Measurements from ENCODE around the gene CRYBG1. TPM values are rescaled to one million over a fixed set of nuclear protein-coding genes. Genes with fewer than 3 reads are reported as not detected.

CRYBG1 gene
- total and polyA plus RNA-seq, 2 of the 13 experiments (the other 11 are each of a cell fraction or from before 2014, with no cell fraction given) = 10.1 to 21.9 TPM

GRCh38 chr6:106527117-106527516 is 166.6 kb downstream of the CRYBG1 start (continued):
- TF ChIP-seq ZNF513 (CRISPR knock-in tag; conservative IDR thresholded peaks at IDR 0.05) (no peak), MXI1 (IDR thresholded peaks at IDR 0.05; ENCODE audit: borderline replicate concordance, low read depth, low read length) (no peak), ZXDC (CRISPR knock-in tag; IDR thresholded peaks at IDR 0.05) (no peak)

GRCh38 chr6:106527979-106528378 is 167.5 kb downstream of the CRYBG1 start:
- H3K4me3 ChIP-seq (replicated peaks in 1 of 3; ENCODE audit: insufficient read depth in 1 of 3, low read depth in 2 of 3, low read length in 3 of 3) = no peak overlapping the region
- no peaks in the 10 kb centered on the region for H3K4me1 ChIP-seq (ENCODE audit: insufficient read depth, low read length)
- no peak overlapping the region for H2AFZ ChIP-seq (ENCODE audit: low read length)
- no peaks in the 10 kb centered on the region for H4K20me1 ChIP-seq (ENCODE audit: insufficient read depth, low read length)
- CTCF ChIA-PET (ENCODE audit: low intra/inter-chr PET ratio, low total read pairs) = no interaction called here
- no peak overlapping the region for H3K27ac ChIP-seq (ENCODE audit: extremely low read length, insufficient read depth, low read length)
- intact Hi-C loops (cut with micrococcal nuclease; ENCODE audit: unreplicated experiment) = no loop called here
- no peaks in the 10 kb centered on the region for H3K79me2 ChIP-seq (ENCODE audit: insufficient read depth, low read length)
- DNase-seq (ENCODE audit: low spot score) = no peak
- no peaks in the 10 kb centered on the region for H3K9me3 ChIP-seq (ENCODE audit: low read length)
- no peak overlapping the region for H3K4me2 ChIP-seq (ENCODE audit: low read depth, low read length)
- H3K9ac ChIP-seq (ENCODE audit: insufficient read depth, low read depth, low read length) = no peak overlapping the region
- no TSS peak for BruUV-seq (replicated peaks)
- H3K27me3 ChIP-seq (ENCODE audit: control insufficient read depth in 1 of 2, insufficient read depth in 2 of 2, low read length in 2 of 2) = no peaks in the 10 kb centered on the region
- 94% methylated on average over 3 of the region's 3 CpGs for WGBS (ENCODE audit: low lambda C conversion rate)
- no peak for ATAC-seq
- POLR2A ChIA-PET = no interaction called here
- no peak for FAIRE-seq
- H3K36me3 ChIP-seq (replicated peaks in 1 of 2; ENCODE audit: control insufficient read depth in 1 of 2, insufficient read depth in 2 of 2, low read length in 2 of 2) = peaks cover 4 to 41% of the 10 kb centered on the region in 2 experiments; a peak in 4 of 5 replicates
- in situ Hi-C loops (cut with HindIII; ENCODE audit: extremely low pct_ligation_motif_present, low pct_unique_long_range_greater_than_20kb) = no loop called here
- no peak for TF ChIP-seq ZNF577 (CRISPR knock-in tag; IDR thresholded peaks at IDR 0.05; ENCODE audit: borderline replicate concordance, low read depth)
- no peak for TF ChIP-seq ZNF564 (CRISPR knock-in tag; IDR thresholded peaks at IDR 0.05)
- no peak for TF ChIP-seq MAFG (CRISPR knock-in tag; IDR thresholded peaks at IDR 0.05)
- TF ChIP-seq TCF12 (IDR thresholded peaks at IDR 0.05) = no peak
- TF ChIP-seq TCF12 (CRISPR knock-in tag; IDR thresholded peaks at IDR 0.05) = no peak
- no peak for TF ChIP-seq BCL3 (CRISPR knock-in tag; IDR thresholded peaks at IDR 0.05)
- no peak for TF ChIP-seq ZNF292 (CRISPR knock-in tag; IDR thresholded peaks at IDR 0.05; ENCODE audit: borderline replicate concordance, low read depth)
- TF ChIP-seq NONO (IDR thresholded peaks at IDR 0.05) = no peak
- TF ChIP-seq NONO (CRISPR knock-in tag; conservative IDR thresholded peaks at IDR 0.05) = no peak
- no peak for TF ChIP-seq TFE3 (CRISPR knock-in tag; IDR thresholded peaks at IDR 0.05)
- no peak for TF ChIP-seq DRAP1 (CRISPR knock-in tag; IDR thresholded peaks at IDR 0.05)
- no peak for TF ChIP-seq ZNF264 (CRISPR knock-in tag; IDR thresholded peaks at IDR 0.05)
- TF ChIP-seq TFDP2 (CRISPR knock-in tag; IDR thresholded peaks at IDR 0.05) = no peak
